Gastroesophageal sphincter (tissue), 4 donors: ENCODE data around the gene SNAI1. TPM values are rescaled to one million over a fixed set of nuclear protein-coding genes. Genes with fewer than 3 reads are reported as not detected.
"Not testable (repeated sequence)": the region's sequence is repeated elsewhere in the genome, so short reads cannot be mapped to it uniquely, and the experiment has no call there.

Source experiments
- ATAC-seq: fragments of 150-250 bp; one replicate; pipeline ENCODE4 v1.9.1; 2016; ENCODE audit warnings: mild to moderate bottlenecking, moderate library complexity
- H3K27ac ChIP-seq, 4 donors: fragments of 200-600 bp; sonication (generic) in 3 of 4; 1 replicate in 3 of 4; 2 replicates in 1 of 4; pipeline ENCODE4 v1.5.1; 2016 to 2019
- H3K27me3 ChIP-seq: fragments of 200-600 bp; sonication (generic); one replicate; pipeline ENCODE4 v1.5.1; 2019
- H3K36me3 ChIP-seq, 2 donors: fragments of 200-600 bp; sonication (generic); one replicate each; pipeline ENCODE4 v1.5.1; 2019; ENCODE audit warnings: control low read depth in 1 of 2
- H3K4me1 ChIP-seq, 3 donors: fragments of 200-600 bp; sonication (generic); 1 replicate in 2 of 3; 2 replicates in 1 of 3; pipeline ENCODE4 v1.5.1; 2016 to 2019; ENCODE audit warnings: control low read depth in 2 of 3
- H3K4me3 ChIP-seq, 2 donors: fragments of 200-600 bp; sonication (generic); one replicate each; pipeline ENCODE4 v1.5.1; 2019; ENCODE audit warnings: mild to moderate bottlenecking in 1 of 2, moderate library complexity in 1 of 2
- H3K9me3 ChIP-seq, 3 donors: fragments of 200-600 bp; sonication (generic); one replicate each; pipeline ENCODE4 v1.5.1; 2017 to 2019; ENCODE audit warnings: control low read depth in 2 of 3
- EP300 ChIP-seq: sonication (generic); formaldehyde crosslinking; IDR thresholded peaks from one replicate; pipeline ENCODE4 v1.6.1; 2017; ENCODE audit warnings: antibody characterized with exemption, mild to moderate bottlenecking
- POLR2A ChIP-seq, 2 donors: fragments of 450-650 bp; IDR thresholded peaks; one replicate each; pipeline ENCODE4 v1.6.1; 2017; ENCODE audit warnings: antibody characterized with exemption in 2 of 2, mild to moderate bottlenecking in 2 of 2, moderate library complexity in 1 of 2
- POLR2AphosphoS5 ChIP-seq: sonication (generic); formaldehyde crosslinking; IDR thresholded peaks from one replicate; pipeline ENCODE4 v1.6.1; 2017; ENCODE audit warnings: antibody characterized with exemption
- WGBS, 2 donors: methylation state at CpG; one replicate each; pipeline ENCODE4 v1.1.5; 2018; ENCODE audit warnings: low coverage in 1 of 2; 5-methylcytosine and 5-hydroxymethylcytosine counted together
- total RNA-seq, 4 donors: library from RNA; depleted of rRNA; stranded (reverse); fragments of >200 nt; gene quantifications; one replicate each; pipeline ENCODE4 v1.1.0, GENCODE V29; 2016
- TF ChIP-seq, protein P1 (sequence below), 4 experiments: fragments of 200-600 bp in 2 of 4; fragments of 450-650 bp in 2 of 4; sonication (generic) in 1 of 4; IDR thresholded peaks; one replicate each; pipeline ENCODE4 v1.5.1; 2017 to 2019; ENCODE audit warnings: antibody characterized with exemption in 4 of 4, mild to moderate bottlenecking in 2 of 4, moderate library complexity in 2 of 4

The SNAI1 gene
- total RNA-seq, 4 donors from 2014 or later: 0.79 to 2.6 (median 1.2) TPM

DNA sequence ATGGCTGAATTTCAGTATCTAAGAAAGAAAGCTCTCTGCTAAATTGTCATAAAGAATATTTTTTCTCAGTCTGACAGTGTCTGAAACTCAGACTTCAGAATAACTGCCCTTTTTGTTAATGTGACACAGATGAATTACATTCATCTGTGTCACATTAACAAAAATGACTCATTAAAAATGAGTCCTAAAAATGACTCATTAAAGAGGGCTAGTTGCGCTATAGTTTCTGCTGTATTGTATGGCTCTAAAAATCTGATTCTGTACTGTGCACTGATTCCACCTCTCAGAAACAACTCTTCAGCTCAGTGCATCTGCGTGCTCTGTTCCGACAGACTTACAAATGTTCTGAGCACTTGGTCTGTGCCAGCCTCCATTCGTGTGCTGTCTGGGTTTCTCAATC is 31.6 kb upstream of the SNAI1 start:
- Histone ChIP-seq H3K9me3 (no peaks in the 10 kb centered on the region), H3K4me3 (no peak overlapping the region), H3K27me3 (no peaks in the 10 kb centered on the region), H3K36me3 (peaks cover 0 to 98% of the 10 kb centered on the region in 2 donors), H3K27ac (no peak overlapping the region), H3K4me1 (no peaks in the 10 kb centered on the region)
- ATAC-seq: no peak
- 68 to 74% methylated on average over 3 to 4 of the region's 4 CpGs for WGBS, 2 donors
- TF ChIP-seq POLR2A (IDR thresholded peaks at IDR 0.05) (no peak), EP300 (no peak)
- TF ChIP-seq, protein P1, sequence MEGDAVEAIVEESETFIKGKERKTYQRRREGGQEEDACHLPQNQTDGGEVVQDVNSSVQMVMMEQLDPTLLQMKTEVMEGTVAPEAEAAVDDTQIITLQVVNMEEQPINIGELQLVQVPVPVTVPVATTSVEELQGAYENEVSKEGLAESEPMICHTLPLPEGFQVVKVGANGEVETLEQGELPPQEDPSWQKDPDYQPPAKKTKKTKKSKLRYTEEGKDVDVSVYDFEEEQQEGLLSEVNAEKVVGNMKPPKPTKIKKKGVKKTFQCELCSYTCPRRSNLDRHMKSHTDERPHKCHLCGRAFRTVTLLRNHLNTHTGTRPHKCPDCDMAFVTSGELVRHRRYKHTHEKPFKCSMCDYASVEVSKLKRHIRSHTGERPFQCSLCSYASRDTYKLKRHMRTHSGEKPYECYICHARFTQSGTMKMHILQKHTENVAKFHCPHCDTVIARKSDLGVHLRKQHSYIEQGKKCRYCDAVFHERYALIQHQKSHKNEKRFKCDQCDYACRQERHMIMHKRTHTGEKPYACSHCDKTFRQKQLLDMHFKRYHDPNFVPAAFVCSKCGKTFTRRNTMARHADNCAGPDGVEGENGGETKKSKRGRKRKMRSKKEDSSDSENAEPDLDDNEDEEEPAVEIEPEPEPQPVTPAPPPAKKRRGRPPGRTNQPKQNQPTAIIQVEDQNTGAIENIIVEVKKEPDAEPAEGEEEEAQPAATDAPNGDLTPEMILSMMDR (IDR thresholded peaks at IDR 0.05): no peak

- no peak for ATAC-seq
- Histone ChIP-seq H3K4me1 (no peaks in the 10 kb centered on the region), H3K27me3 (no peaks in the 10 kb centered on the region), H3K36me3 (peaks cover 0 to 97% of the 10 kb centered on the region in 2 donors), H3K27ac (no peak overlapping the region), H3K4me3 (no peak overlapping the region), H3K9me3 (no peaks in the 10 kb centered on the region)
- TF ChIP-seq, protein P1 (IDR thresholded peaks at IDR 0.05): no peak
- TF ChIP-seq EP300 (no peak), POLR2AphosphoS5 (no peak), POLR2A (IDR thresholded peaks at IDR 0.05) (no peak)
- 70 to 78% methylated on average over 2 to 3 of the region's 3 CpGs for WGBS, 2 donors
Observed at GRCh38 chr20:49955167-49955566, 27.6 kb upstream of the SNAI1 start.

- peaks cover 0 to 90% of the 10 kb centered on the region in 2 donors for H3K36me3 ChIP-seq
- 47 to 61% methylated on average over 2 to 4 of the region's 12 CpGs for WGBS, 2 donors
- not testable (repeated sequence) for H3K4me1 ChIP-seq, H3K4me3 ChIP-seq, H3K27me3 ChIP-seq, H3K27ac ChIP-seq, ATAC-seq, H3K9me3 ChIP-seq
Observed at GRCh38 chr20:49955830-49956396, 26.9 kb upstream of the SNAI1 start.

DNA sequence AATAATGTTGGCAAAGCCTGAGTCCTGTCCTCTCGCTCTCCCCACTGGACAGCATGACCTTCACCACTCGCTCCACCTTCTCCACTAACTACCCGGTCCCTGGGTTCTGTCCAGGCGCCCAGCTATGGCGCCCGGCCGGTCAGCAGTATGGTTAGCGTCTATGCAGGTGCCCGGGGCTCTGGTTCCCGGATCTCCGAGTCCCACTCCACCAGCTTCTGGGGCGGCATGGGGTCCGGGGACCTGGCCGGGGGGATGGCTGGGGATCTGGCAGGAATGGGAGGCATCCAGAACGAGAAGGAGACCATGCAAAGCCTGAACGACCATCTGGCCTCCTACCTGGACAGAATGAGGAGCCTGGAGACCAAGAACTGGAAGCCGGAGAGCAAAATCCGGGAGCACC is 26.1 kb upstream of the SNAI1 start:
- no peak for ATAC-seq
- no peaks in the 10 kb centered on the region for H3K27me3 ChIP-seq
- no peaks in the 10 kb centered on the region for H3K4me1 ChIP-seq
- no peak overlapping the region for H3K4me3 ChIP-seq
- H3K27ac ChIP-seq: no peak overlapping the region
- TF ChIP-seq POLR2A (IDR thresholded peaks at IDR 0.05) (no peak), EP300 (no peak), POLR2AphosphoS5 (no peak)
- TF ChIP-seq, protein P1 (IDR thresholded peaks at IDR 0.05): no peak
- no peaks in the 10 kb centered on the region for H3K9me3 ChIP-seq
- WGBS, 2 donors: 91 to 100% methylated on average over 1 to 10 of the region's 18 CpGs
- peaks cover 0 to 82% of the 10 kb centered on the region in 2 donors for H3K36me3 ChIP-seq

DNA sequence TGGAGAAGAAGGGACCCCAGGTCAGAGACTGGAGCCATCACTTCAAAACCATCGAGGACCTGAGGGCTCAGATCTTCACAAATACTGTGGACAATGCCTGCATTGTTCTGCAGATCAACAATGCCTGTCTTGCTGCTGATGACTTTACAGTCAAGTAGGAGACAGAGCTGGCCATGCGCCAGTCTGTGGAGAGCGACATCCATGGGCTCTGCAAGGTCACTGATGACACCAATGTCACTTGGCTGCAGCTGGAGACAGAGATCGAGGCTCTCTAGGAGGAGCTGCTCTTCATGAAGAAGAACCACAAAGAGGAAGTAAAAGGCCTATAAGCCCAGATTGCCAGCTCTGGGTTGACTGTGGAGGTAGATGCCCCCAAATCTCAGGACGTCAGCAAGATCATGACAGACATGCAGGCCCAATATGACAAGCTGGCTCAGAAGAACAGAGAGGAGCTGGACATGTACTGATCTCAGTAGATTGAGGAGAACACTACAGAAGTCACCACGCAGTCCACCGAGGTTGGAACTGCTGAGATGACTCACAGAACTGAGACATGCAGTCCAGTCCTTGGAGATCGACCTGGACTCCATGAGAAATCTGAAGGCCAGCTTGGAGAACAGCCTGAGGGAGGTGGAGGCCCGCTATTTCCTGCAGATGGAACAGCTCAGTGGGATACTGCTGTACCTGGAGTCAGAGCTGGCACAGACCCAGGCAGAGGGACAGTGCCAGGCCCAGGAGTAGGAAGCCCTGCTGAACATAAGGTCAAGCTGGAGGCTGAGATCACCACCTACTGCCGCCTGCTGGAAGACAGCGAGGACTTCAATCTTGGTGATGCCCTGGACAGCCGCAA is 25.5 kb upstream of the SNAI1 start:
- not testable (repeated sequence) for H3K27ac ChIP-seq, ATAC-seq, H3K4me3 ChIP-seq, H3K27me3 ChIP-seq, H3K4me1 ChIP-seq, H3K9me3 ChIP-seq
- H3K36me3 ChIP-seq: peaks cover 0 to 76% of the 10 kb centered on the region in 2 donors
- 87 to 96% methylated on average over 3 to 6 of the region's 12 CpGs for WGBS, 2 donors

DNA sequence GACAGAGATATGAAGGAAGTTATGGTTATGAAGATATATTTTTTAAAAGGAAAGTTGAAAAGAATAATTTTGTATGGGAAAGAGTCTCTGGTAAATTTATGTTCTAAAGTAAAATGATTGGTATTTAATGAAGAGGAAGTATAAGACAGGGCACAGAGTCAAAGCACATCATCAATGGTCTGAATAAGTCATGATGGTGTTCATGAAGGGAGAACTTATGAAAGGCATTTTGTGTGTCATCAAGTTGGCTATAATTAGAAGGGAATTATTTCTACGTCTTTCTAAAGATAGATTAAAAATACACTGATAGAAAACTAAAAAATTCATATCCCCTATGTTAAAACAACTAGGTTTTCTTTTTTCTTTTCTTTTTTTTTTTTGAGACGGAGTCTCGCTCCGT is 21.4 kb upstream of the SNAI1 start:
- Histone ChIP-seq H3K9me3 (no peaks in the 10 kb centered on the region), H3K36me3 (peaks cover 0 to 63% of the 10 kb centered on the region in 2 donors), H3K4me3 (no peak overlapping the region), H3K4me1 (no peaks in the 10 kb centered on the region), H3K27ac (no peak overlapping the region), H3K27me3 (no peaks in the 10 kb centered on the region)
- TF ChIP-seq EP300: no peak
- TF ChIP-seq, protein P1 (IDR thresholded peaks at IDR 0.05): no peak
- TF ChIP-seq POLR2AphosphoS5: no peak
- no peak for TF ChIP-seq POLR2A (IDR thresholded peaks at IDR 0.05)
- ATAC-seq: no peak
- WGBS, 2 donors: 43 to 78% methylated on average over 2 to 4 of the region's 4 CpGs
